Nephron (organoid): ENCODE results near the gene WDR90.
A peak's percentile ranks its signal among the peaks of the same experiment; 100 is the strongest.

ENCODE experiments used
- H3K27ac Mint-ChIP-seq, 3 experiments: 2 replicates each; pipeline ENCODE4 v1.8.0; 2020; ENCODE audit warnings: mixed read lengths in 3 of 3, mild to moderate bottlenecking in 2 of 3, moderate library complexity in 1 of 3
- H3K27me3 Mint-ChIP-seq: 2 replicates; pipeline ENCODE4 v1.8.0; 2021; ENCODE audit warnings: low read depth, mild to moderate bottlenecking, moderate library complexity, mixed read lengths
- H3K36me3 Mint-ChIP-seq: 2 replicates; pipeline ENCODE4 v1.8.0; 2020; ENCODE audit warnings: low read depth, mixed read lengths
- H3K4me1 Mint-ChIP-seq: 2 replicates; pipeline ENCODE4 v1.8.0; 2020; ENCODE audit warnings: mixed read lengths
- H3K4me3 Mint-ChIP-seq, 3 experiments: 2 replicates each; pipeline ENCODE4 v1.8.0; 2020; ENCODE audit warnings: mild to moderate bottlenecking in 3 of 3, mixed read lengths in 3 of 3, moderate library complexity in 2 of 3
- H3K9me3 Mint-ChIP-seq: 2 replicates; pipeline ENCODE4 v1.8.0; 2020; ENCODE audit warnings: mixed read lengths
- CTCF ChIP-seq, 3 experiments: fragments of 200-600 bp; sonication (generic); IDR thresholded peaks; one replicate each; pipeline ENCODE4 v1.5.0; 2021; ENCODE audit warnings: antibody characterized with exemption in 3 of 3; ENCODE audit not compliant: unreplicated experiment in 3 of 3

Gene WDR90

GRCh38 chr16:628321-629061 lies 20.7 kb upstream of the WDR90 start:
- Mint-ChIP-seq H3K9me3 (no peaks in the 10 kb centered on the region), H3K4me1 (peaks cover 10% of the 10 kb centered on the region), H3K27me3 (no peaks in the 10 kb centered on the region), H3K36me3 (peaks cover 13% of the 10 kb centered on the region), H3K27ac (peak overlapping the region in 1 of 3 experiments; percentile 76), H3K4me3 (no peak overlapping the region)
- TF ChIP-seq CTCF (IDR thresholded peaks at IDR 0.05; ENCODE audit: unreplicated experiment in 3 of 3): no peak

GRCh38 chr16:629185-629832 lies 19.9 kb upstream of the WDR90 start:
- Mint-ChIP-seq H3K36me3 (peaks cover 13% of the 10 kb centered on the region), H3K27me3 (no peaks in the 10 kb centered on the region), H3K4me3 (peak overlapping the region in 2 of 3 experiments; percentile 11 to 32), H3K27ac (peak overlapping the region in 1 of 3 experiments; percentile 76), H3K9me3 (no peaks in the 10 kb centered on the region), H3K4me1 (peaks cover 10% of the 10 kb centered on the region)
- no peak for TF ChIP-seq CTCF (IDR thresholded peaks at IDR 0.05; ENCODE audit: unreplicated experiment in 3 of 3)

GRCh38 chr16:629833-630248 lies 19.3 kb upstream of the WDR90 start:
- Mint-ChIP-seq H3K4me3 (peak overlapping the region in 1 of 3 experiments; percentile 59), H3K9me3 (no peaks in the 10 kb centered on the region), H3K27ac (peak overlapping the region in 1 of 3 experiments; percentile 76), H3K27me3 (no peaks in the 10 kb centered on the region), H3K36me3 (peaks cover 13% of the 10 kb centered on the region), H3K4me1 (peaks cover 10% of the 10 kb centered on the region)
- TF ChIP-seq CTCF (IDR thresholded peaks at IDR 0.05; ENCODE audit: unreplicated experiment in 3 of 3): no peak

- Mint-ChIP-seq H3K36me3 (peaks cover 13% of the 10 kb centered on the region), H3K9me3 (no peaks in the 10 kb centered on the region), H3K4me3 (peak overlapping the region in 1 of 3 experiments; percentile 51), H3K4me1 (peaks cover 10% of the 10 kb centered on the region), H3K27ac (peak overlapping the region in 1 of 3 experiments; percentile 76), H3K27me3 (no peaks in the 10 kb centered on the region)
- no peak for TF ChIP-seq CTCF (IDR thresholded peaks at IDR 0.05; ENCODE audit: unreplicated experiment in 3 of 3)
These were observed 18.8 kb upstream of the WDR90 start for GRCh38 chr16:630249-630814.

- peaks cover 13% of the 10 kb centered on the region for H3K36me3 Mint-ChIP-seq
- no peaks in the 10 kb centered on the region for H3K9me3 Mint-ChIP-seq
- peaks cover 10% of the 10 kb centered on the region for H3K4me1 Mint-ChIP-seq
- H3K27ac Mint-ChIP-seq: peak within 1 kb of the TSS in 1 of 3 experiments; percentile 76
- no peak for TF ChIP-seq CTCF (IDR thresholded peaks at IDR 0.05; ENCODE audit: unreplicated experiment in 3 of 3)
- peak within 1 kb of the TSS in 2 of 3 experiments; percentile 56 to 71 for H3K4me3 Mint-ChIP-seq
- H3K27me3 Mint-ChIP-seq: no peaks in the 10 kb centered on the region
These were observed 18.3 kb upstream of the WDR90 start, which contains the start of gene WFIKKN1 for GRCh38 chr16:630815-631405. Gene WFIKKN1 (plus strand): TSS chr16:630985. CDS start chr16:631254, 269 bp downstream.
